SK-N-MC (cell line): ENCODE data around the gene CARD10.

Source experiments
- EZH2 ChIP-seq: fragments of 200-600 bp; sonication (generic); IDR thresholded peaks from one replicate; pipeline ENCODE4 v1.6.1; 2017; ENCODE audit warnings: antibody characterized with exemption
- FOXP2 ChIP-seq: optimal IDR thresholded peaks from 2 replicates; pipeline ENCODE3; 2011; ENCODE audit warnings: mild to moderate bottlenecking, moderate library complexity; ENCODE audit not compliant: insufficient read depth; ENCODE audit errors: extremely low read length, control extremely low read depth
- POLR2AphosphoS5 ChIP-seq: IDR thresholded peaks from 2 replicates; pipeline ENCODE4 v1.6.1; 2012; ENCODE audit warnings: mild to moderate bottlenecking, low read depth, low read length, borderline replicate concordance

GRCh38 chr22:37544955-37545702 lies 25.9 kb upstream of the CARD10 start:
- TF ChIP-seq POLR2AphosphoS5 (no peak), EZH2 (no peak), FOXP2 (no peak)
